GM13977 (cell line): Measurements from ENCODE around the gene MIEN1.

Experiments
- DNase-seq: peaks from one replicate; pipeline ENCODE4 v3.0.0; 2012; ENCODE audit warnings: low spot score
- CTCF ChIP-seq: IDR thresholded peaks from 2 replicates; pipeline ENCODE4 v1.5.1; 2012; ENCODE audit warnings: mild to moderate bottlenecking, control low read depth; ENCODE audit not compliant: insufficient read depth; ENCODE audit errors: extremely low read depth, missing control alignments
- in situ Hi-C: fragments of 300-500 bp; cut with MboI; formaldehyde crosslinking; loops from one replicate; pipeline ENCODE4 v1.12.0; 2022; ENCODE audit warnings: low sequenced_read_pairs, low pct_unique_long_range_greater_than_20kb, mixed read lengths, inconsistent platforms; ENCODE audit not compliant: unreplicated experiment

The MIEN1 gene

GRCh38 chr17:39709998-39710964, 20.1 kb downstream of the MIEN1 start:
- TF ChIP-seq CTCF, result no peak
- in situ Hi-C loops, result no loop called here
- no peak for DNase-seq

- in situ Hi-C loops, result no loop called here
- TF ChIP-seq CTCF, result no peak
- DNase-seq, result no peak
Observed at GRCh38 chr17:39709319-39709997, 20.9 kb downstream of the MIEN1 start.

GRCh38 chr17:39706921-39707337, 23.4 kb downstream of the MIEN1 start:
- no peak for TF ChIP-seq CTCF
- in situ Hi-C loops, result no loop called here
- DNase-seq, result no peak

GRCh38 chr17:39706383-39706782, 23.9 kb downstream of the MIEN1 start:
- in situ Hi-C loops, result no loop called here
- TF ChIP-seq CTCF, result no peak
- DNase-seq, result no peak

GRCh38 chr17:39705786-39706348, 24.5 kb downstream of the MIEN1 start:
- TF ChIP-seq CTCF, result no peak
- no peak for DNase-seq
- in situ Hi-C loops, result no loop called here

- no peak for DNase-seq
- in situ Hi-C loops, result no loop called here
- no peak for TF ChIP-seq CTCF
Observed at GRCh38 chr17:39704821-39705551, 25.3 kb downstream of the MIEN1 start.
